Keratinocyte (primary cell): Measurements from ENCODE around the gene MIB1.

Source experiments
- CTCF ChIP-seq, 3 experiments: IDR thresholded peaks in 1 of 3; conservative IDR thresholded peaks in 1 of 3; optimal IDR thresholded peaks in 1 of 3; 2 replicates in 2 of 3; 3 replicates in 1 of 3; pipeline versions ENCODE3 to v1.5.1; 2011; ENCODE audit warnings: low read length in 3 of 3, mild to moderate bottlenecking in 3 of 3, moderate library complexity in 2 of 3, control low read depth in 1 of 3, inconsistent platforms in 1 of 3; ENCODE audit not compliant: insufficient read depth in 2 of 3; ENCODE audit errors: extremely low read depth in 1 of 3
- EZH2 ChIP-seq: IDR thresholded peaks from one replicate; pipeline ENCODE4 v1.6.1; 2012; ENCODE audit warnings: inconsistent platforms, mild to moderate bottlenecking, low read length, moderate library complexity

GRCh38 chr18:21747764-21748693 lies 7.4 kb downstream of the MIB1 start:
- TF ChIP-seq CTCF (optimal IDR thresholded peaks at IDR 0.05 in 1 of 3, IDR thresholded peaks at IDR 0.05 in 1 of 3, conservative IDR thresholded peaks at IDR 0.05 in 1 of 3; ENCODE audit: extremely low read depth in 1 of 3, insufficient read depth in 2 of 3, low read length in 3 of 3) (no peak), EZH2 (no peak)
